HCT116 (cell line): ENCODE results near the gene APOBEC3B.

ENCODE experiments used
- MAX ChIP-seq: IDR thresholded peaks from 2 replicates; pipeline ENCODE4 v1.6.1; 2012
- TF ChIP-seq, protein P1 (sequence below), 3 experiments: fragments of 200-600 bp in 1 of 3; sonication (generic) in 1 of 3; IDR thresholded peaks in 2 of 3; conservative IDR thresholded peaks in 1 of 3; 2 replicates each; pipeline ENCODE4 v1.5.1; 2012 to 2017; ENCODE audit warnings: low read depth in 2 of 3, low read length in 2 of 3, antibody characterized with exemption in 1 of 3, borderline replicate concordance in 1 of 3, control low read depth in 1 of 3, mild to moderate bottlenecking in 1 of 3, mixed read lengths in 1 of 3, mixed run types in 1 of 3, moderate library complexity in 1 of 3; ENCODE audit not compliant: insufficient read depth in 1 of 3

GRCh38 chr22:39017596-39018365 is 35.6 kb downstream of the APOBEC3B start:
- TF ChIP-seq, protein P1, sequence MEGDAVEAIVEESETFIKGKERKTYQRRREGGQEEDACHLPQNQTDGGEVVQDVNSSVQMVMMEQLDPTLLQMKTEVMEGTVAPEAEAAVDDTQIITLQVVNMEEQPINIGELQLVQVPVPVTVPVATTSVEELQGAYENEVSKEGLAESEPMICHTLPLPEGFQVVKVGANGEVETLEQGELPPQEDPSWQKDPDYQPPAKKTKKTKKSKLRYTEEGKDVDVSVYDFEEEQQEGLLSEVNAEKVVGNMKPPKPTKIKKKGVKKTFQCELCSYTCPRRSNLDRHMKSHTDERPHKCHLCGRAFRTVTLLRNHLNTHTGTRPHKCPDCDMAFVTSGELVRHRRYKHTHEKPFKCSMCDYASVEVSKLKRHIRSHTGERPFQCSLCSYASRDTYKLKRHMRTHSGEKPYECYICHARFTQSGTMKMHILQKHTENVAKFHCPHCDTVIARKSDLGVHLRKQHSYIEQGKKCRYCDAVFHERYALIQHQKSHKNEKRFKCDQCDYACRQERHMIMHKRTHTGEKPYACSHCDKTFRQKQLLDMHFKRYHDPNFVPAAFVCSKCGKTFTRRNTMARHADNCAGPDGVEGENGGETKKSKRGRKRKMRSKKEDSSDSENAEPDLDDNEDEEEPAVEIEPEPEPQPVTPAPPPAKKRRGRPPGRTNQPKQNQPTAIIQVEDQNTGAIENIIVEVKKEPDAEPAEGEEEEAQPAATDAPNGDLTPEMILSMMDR (IDR thresholded peaks at IDR 0.05 in 2 of 3, conservative IDR thresholded peaks at IDR 0.05 in 1 of 3; ENCODE audit: borderline replicate concordance in 1 of 3, insufficient read depth in 1 of 3, low read depth in 2 of 3, low read length in 2 of 3): no peak
- TF ChIP-seq MAX: no peak
